Measurements from ENCODE around the gene AP3B1. TPM values are rescaled to one million over a fixed set of nuclear protein-coding genes. Genes with fewer than 3 reads are reported as not detected.

The AP3B1 gene
- total and polyA plus RNA-seq, 3 experiments from 2014 or later = 27.1 to 41.1 (median 40.3) TPM

DNA sequence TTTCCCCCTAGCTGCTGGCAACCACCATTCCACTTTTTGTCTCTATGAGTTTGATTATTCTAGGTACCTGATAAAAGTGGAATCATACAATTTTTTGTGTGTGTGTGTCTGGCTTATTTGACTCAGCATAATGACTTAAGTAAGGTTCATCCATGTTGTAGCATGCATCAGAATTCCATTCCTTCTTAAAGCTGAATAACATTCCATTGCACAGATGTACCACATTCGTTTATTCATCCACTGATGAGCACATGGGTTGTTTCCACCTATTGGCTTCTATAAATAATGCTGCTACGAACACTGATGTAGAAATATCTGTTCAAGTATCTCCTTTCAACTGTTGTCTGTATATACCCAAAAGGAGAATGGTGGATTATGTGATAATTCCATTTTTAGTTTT lies 33.7 kb downstream of the AP3B1 start:
- Mint-ChIP-seq H3K27me3 (no peaks in the 10 kb centered on the region), H3K9me3 (no peaks in the 10 kb centered on the region), H3K4me1 (peaks cover 28 to 43% (median 34%) of the 10 kb centered on the region in 3 donors), H3K36me3 (peaks cover 19 to 62% (median 19%) of the 10 kb centered on the region in 3 donors), H3K4me3 (no peak overlapping the region), H3K27ac (no peak overlapping the region)
- Histone ChIP-seq H3K4me3 (ENCODE audit: low read length) (no peak overlapping the region), H3K27ac (ENCODE audit: low read depth, low read length) (no peak overlapping the region), H3K27me3 (ENCODE audit: insufficient read depth, low read length, poor library complexity, severe bottlenecking) (no peaks in the 10 kb centered on the region), H3K36me3 (ENCODE audit: insufficient read depth, low read length) (peaks cover 4% of the 10 kb centered on the region), H3K9me3 (ENCODE audit: low read length) (no peaks in the 10 kb centered on the region), H3K4me1 (ENCODE audit: insufficient read depth, low read length) (no peaks in the 10 kb centered on the region)
- CTCF ChIA-PET = no interaction called here
- POLR2A ChIA-PET = no interaction called here
- DNase-seq = no peak

DNA sequence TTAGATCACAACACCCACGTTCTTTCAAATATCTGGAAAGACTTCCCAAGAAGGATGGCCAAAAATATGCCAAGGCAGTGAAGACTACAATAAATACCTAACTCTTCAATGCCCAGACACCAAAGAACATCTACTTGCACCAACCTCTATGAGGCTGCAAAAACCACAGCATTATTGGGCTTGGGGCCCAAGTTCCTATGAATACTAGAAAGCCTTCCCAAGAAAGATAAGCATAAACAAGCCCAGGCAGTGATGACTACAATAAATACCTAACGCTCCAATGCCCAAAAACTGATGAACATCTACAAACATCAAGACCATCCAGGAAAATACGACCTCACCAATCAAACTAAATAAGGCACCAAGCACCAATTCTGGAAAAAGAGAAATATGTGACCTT lies 41.3 kb downstream of the AP3B1 start:
- Histone ChIP-seq H3K4me1 (ENCODE audit: insufficient read depth, low read length) (no peaks in the 10 kb centered on the region), H3K36me3 (ENCODE audit: insufficient read depth, low read length) (no peaks in the 10 kb centered on the region), H3K27me3 (ENCODE audit: insufficient read depth, low read length, poor library complexity, severe bottlenecking) (no peaks in the 10 kb centered on the region), H3K9me3 (ENCODE audit: low read length) (no peaks in the 10 kb centered on the region), H3K27ac (ENCODE audit: low read depth, low read length) (no peak overlapping the region), H3K4me3 (ENCODE audit: low read length) (no peak overlapping the region)
- ChIA-PET CTCF (no interaction called here), POLR2A (no interaction called here)
- H3K27me3 Mint-ChIP-seq = no peaks in the 10 kb centered on the region
- H3K4me1 Mint-ChIP-seq = peaks cover 46 to 73% (median 53%) of the 10 kb centered on the region in 3 donors
- DNase-seq = no peak
- H3K27ac Mint-ChIP-seq = no peak overlapping the region
- H3K4me3 Mint-ChIP-seq = no peak overlapping the region
- H3K9me3 Mint-ChIP-seq = peaks cover 0 to 12% (median 0%) of the 10 kb centered on the region in 5 donors
- H3K36me3 Mint-ChIP-seq = peaks cover 20 to 52% (median 39%) of the 10 kb centered on the region in 3 donors

DNA sequence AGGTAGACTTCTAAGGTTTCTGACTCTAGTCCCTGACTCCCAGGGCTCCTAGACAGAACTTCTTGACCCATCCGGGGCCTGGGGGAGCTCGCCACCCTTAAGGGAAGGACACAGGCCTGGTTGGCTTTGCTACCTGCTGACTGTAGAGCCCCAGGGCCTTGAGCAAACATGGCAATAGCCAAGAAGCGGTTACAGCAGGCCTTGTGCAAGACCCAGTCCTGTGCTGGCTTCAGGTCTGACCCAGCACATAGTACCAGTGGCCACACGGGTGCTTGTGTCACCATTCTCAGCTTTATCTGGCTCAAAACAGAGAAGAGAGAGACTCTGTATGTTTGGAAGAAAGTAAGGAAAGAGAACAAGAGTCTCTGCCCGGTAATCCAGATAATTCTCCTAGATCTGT lies 41.8 kb downstream of the AP3B1 start:
- no peaks in the 10 kb centered on the region for H3K36me3 ChIP-seq (ENCODE audit: insufficient read depth, low read length)
- peaks cover 42 to 68% (median 48%) of the 10 kb centered on the region in 3 donors for H3K4me1 Mint-ChIP-seq
- H3K9me3 Mint-ChIP-seq = peaks cover 0 to 12% (median 0%) of the 10 kb centered on the region in 5 donors
- H3K4me1 ChIP-seq (ENCODE audit: insufficient read depth, low read length) = no peaks in the 10 kb centered on the region
- peak overlapping the region in 1 of 8 donors; percentile 74 for H3K27ac Mint-ChIP-seq
- H3K4me3 ChIP-seq (ENCODE audit: low read length) = no peak overlapping the region
- DNase-seq = no peak
- no peaks in the 10 kb centered on the region for H3K9me3 ChIP-seq (ENCODE audit: low read length)
- ChIA-PET POLR2A (no interaction called here), CTCF (no interaction called here)
- H3K36me3 Mint-ChIP-seq = peaks cover 17 to 51% (median 35%) of the 10 kb centered on the region in 3 donors
- no peak overlapping the region for H3K27ac ChIP-seq (ENCODE audit: low read depth, low read length)
- no peak overlapping the region for H3K4me3 Mint-ChIP-seq
- H3K27me3 ChIP-seq (ENCODE audit: insufficient read depth, low read length, poor library complexity, severe bottlenecking) = no peaks in the 10 kb centered on the region
- H3K27me3 Mint-ChIP-seq = no peaks in the 10 kb centered on the region

DNA sequence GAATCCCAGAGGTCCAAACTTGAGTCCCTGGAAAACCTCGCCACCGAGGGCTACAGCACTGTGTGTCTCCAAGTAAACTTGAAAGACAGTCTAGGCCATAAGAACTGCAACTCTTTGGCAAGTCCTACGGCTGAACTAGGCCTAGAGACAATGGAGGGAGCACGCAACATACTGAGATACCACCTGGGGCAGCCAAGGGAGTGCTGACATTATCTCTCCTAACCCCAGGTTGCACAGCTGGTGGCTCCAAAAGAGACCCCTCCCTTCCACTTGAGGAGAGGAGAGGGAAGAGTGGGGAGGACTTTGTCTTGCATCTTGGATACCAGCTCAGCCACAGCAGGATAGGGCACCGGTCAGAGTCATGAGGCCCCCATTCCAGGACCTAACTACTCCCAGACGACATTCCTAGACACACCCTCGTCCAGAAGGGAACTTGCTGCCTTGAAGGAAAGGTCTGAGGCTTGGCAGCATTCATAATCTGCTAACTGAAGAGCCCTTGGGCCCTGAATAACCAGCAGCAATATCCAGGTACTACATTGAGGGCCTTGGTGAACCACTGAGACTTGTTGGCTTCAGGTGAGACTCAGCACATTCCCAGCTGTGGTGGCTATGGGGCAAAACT lies 42.7 kb downstream of the AP3B1 start:
- no peak overlapping the region for H3K27ac ChIP-seq (ENCODE audit: low read depth, low read length)
- ChIA-PET POLR2A (no interaction called here), CTCF (no interaction called here)
- H3K4me3 ChIP-seq (ENCODE audit: low read length) = no peak overlapping the region
- H3K9me3 ChIP-seq (ENCODE audit: low read length) = no peaks in the 10 kb centered on the region
- H3K4me1 ChIP-seq (ENCODE audit: insufficient read depth, low read length) = no peaks in the 10 kb centered on the region
- no peak for DNase-seq
- no peak overlapping the region for H3K27ac Mint-ChIP-seq
- peaks cover 0 to 12% (median 0%) of the 10 kb centered on the region in 5 donors for H3K9me3 Mint-ChIP-seq
- no peaks in the 10 kb centered on the region for H3K27me3 ChIP-seq (ENCODE audit: insufficient read depth, low read length, poor library complexity, severe bottlenecking)
- H3K36me3 ChIP-seq (ENCODE audit: insufficient read depth, low read length) = no peaks in the 10 kb centered on the region
- no peaks in the 10 kb centered on the region for H3K27me3 Mint-ChIP-seq
- no peak overlapping the region for H3K4me3 Mint-ChIP-seq
- peaks cover 17 to 47% (median 34%) of the 10 kb centered on the region in 3 donors for H3K36me3 Mint-ChIP-seq
- peaks cover 33 to 59% (median 40%) of the 10 kb centered on the region in 3 donors for H3K4me1 Mint-ChIP-seq

GRCh38 chr5:78245136-78245535 lies 49.4 kb downstream of the AP3B1 start:
- Histone ChIP-seq H3K4me1 (ENCODE audit: insufficient read depth, low read length) (no peaks in the 10 kb centered on the region), H3K27ac (ENCODE audit: low read depth, low read length) (no peak overlapping the region), H3K36me3 (ENCODE audit: insufficient read depth, low read length) (no peaks in the 10 kb centered on the region), H3K4me3 (ENCODE audit: low read length) (no peak overlapping the region), H3K9me3 (ENCODE audit: low read length) (no peaks in the 10 kb centered on the region), H3K27me3 (ENCODE audit: insufficient read depth, low read length, poor library complexity, severe bottlenecking) (no peaks in the 10 kb centered on the region)
- Mint-ChIP-seq H3K27ac (no peak overlapping the region), H3K36me3 (peaks cover 5 to 18% (median 11%) of the 10 kb centered on the region in 3 donors), H3K4me1 (peaks cover 25 to 33% (median 26%) of the 10 kb centered on the region in 3 donors), H3K27me3 (no peaks in the 10 kb centered on the region), H3K4me3 (no peak overlapping the region), H3K9me3 (no peaks in the 10 kb centered on the region)
- CTCF ChIA-PET = no interaction called here
- POLR2A ChIA-PET = no interaction called here
- no peak for DNase-seq

GRCh38 chr5:78243639-78244038 lies 50.9 kb downstream of the AP3B1 start:
- H3K9me3 ChIP-seq (ENCODE audit: low read length) = no peaks in the 10 kb centered on the region
- ChIA-PET CTCF (no interaction called here), POLR2A (no interaction called here)
- H3K36me3 ChIP-seq (ENCODE audit: insufficient read depth, low read length) = no peaks in the 10 kb centered on the region
- no peaks in the 10 kb centered on the region for H3K27me3 ChIP-seq (ENCODE audit: insufficient read depth, low read length, poor library complexity, severe bottlenecking)
- no peaks in the 10 kb centered on the region for H3K4me1 ChIP-seq (ENCODE audit: insufficient read depth, low read length)
- Mint-ChIP-seq H3K4me1 (peaks cover 18 to 29% (median 27%) of the 10 kb centered on the region in 3 donors), H3K36me3 (peaks cover 4 to 16% (median 13%) of the 10 kb centered on the region in 3 donors), H3K27me3 (no peaks in the 10 kb centered on the region), H3K27ac (peak overlapping the region in 1 of 8 donors; percentile 83), H3K9me3 (no peaks in the 10 kb centered on the region), H3K4me3 (no peak overlapping the region)
- no peak for DNase-seq
- no peak overlapping the region for H3K27ac ChIP-seq (ENCODE audit: low read depth, low read length)
- H3K4me3 ChIP-seq (ENCODE audit: low read length) = no peak overlapping the region

- POLR2A ChIA-PET = no interaction called here
- no peak overlapping the region for H3K27ac ChIP-seq (ENCODE audit: low read depth, low read length)
- no peak overlapping the region for H3K4me3 ChIP-seq (ENCODE audit: low read length)
- no peaks in the 10 kb centered on the region for H3K4me1 ChIP-seq (ENCODE audit: insufficient read depth, low read length)
- peak overlapping the region in 1 of 8 donors; percentile 83 for H3K27ac Mint-ChIP-seq
- peaks cover 4 to 16% (median 12%) of the 10 kb centered on the region in 3 donors for H3K36me3 Mint-ChIP-seq
- H3K9me3 ChIP-seq (ENCODE audit: low read length) = no peaks in the 10 kb centered on the region
- H3K4me3 Mint-ChIP-seq = no peak overlapping the region
- H3K27me3 ChIP-seq (ENCODE audit: insufficient read depth, low read length, poor library complexity, severe bottlenecking) = no peaks in the 10 kb centered on the region
- no peaks in the 10 kb centered on the region for H3K9me3 Mint-ChIP-seq
- H3K36me3 ChIP-seq (ENCODE audit: insufficient read depth, low read length) = no peaks in the 10 kb centered on the region
- H3K4me1 Mint-ChIP-seq = peaks cover 16 to 29% (median 29%) of the 10 kb centered on the region in 3 donors
- DNase-seq = no peak
- CTCF ChIA-PET = no interaction called here
- H3K27me3 Mint-ChIP-seq = no peaks in the 10 kb centered on the region
Measured at GRCh38 chr5:78243091-78243490, 51.4 kb downstream of the AP3B1 start.

DNA sequence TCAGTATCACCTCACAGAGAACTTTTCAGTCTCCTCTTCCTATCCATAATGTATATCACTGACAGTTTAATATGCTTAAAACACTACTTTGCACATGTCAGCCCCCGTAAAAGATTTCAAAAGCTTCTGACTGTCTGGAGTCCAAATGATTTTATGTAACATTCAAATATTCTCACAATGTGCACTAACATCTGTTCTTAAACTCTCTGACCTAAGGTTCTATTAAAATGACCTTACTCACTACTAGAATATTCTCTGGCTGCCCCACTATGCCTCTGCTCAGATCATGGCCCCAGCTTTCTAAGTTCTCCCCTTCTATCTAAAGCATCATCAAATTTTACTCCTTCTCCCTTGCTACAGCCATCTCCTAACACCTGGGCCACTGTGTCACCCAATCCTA lies 52.5 kb downstream of the AP3B1 start:
- H3K27me3 ChIP-seq (ENCODE audit: insufficient read depth, low read length, poor library complexity, severe bottlenecking) = no peaks in the 10 kb centered on the region
- H3K4me3 Mint-ChIP-seq = no peak overlapping the region
- peaks cover 16 to 31% (median 29%) of the 10 kb centered on the region in 3 donors for H3K4me1 Mint-ChIP-seq
- ChIA-PET POLR2A (no interaction called here), CTCF (no interaction called here)
- H3K9me3 ChIP-seq (ENCODE audit: low read length) = no peaks in the 10 kb centered on the region
- H3K9me3 Mint-ChIP-seq = no peaks in the 10 kb centered on the region
- H3K36me3 Mint-ChIP-seq = peaks cover 4 to 16% (median 14%) of the 10 kb centered on the region in 3 donors
- peak overlapping the region in 2 of 8 donors; percentile 27 to 30 for H3K27ac Mint-ChIP-seq
- DNase-seq = no peak
- H3K27me3 Mint-ChIP-seq = no peaks in the 10 kb centered on the region
- no peak overlapping the region for H3K27ac ChIP-seq (ENCODE audit: low read depth, low read length)
- no peak overlapping the region for H3K4me3 ChIP-seq (ENCODE audit: low read length)
- H3K4me1 ChIP-seq (ENCODE audit: insufficient read depth, low read length) = no peaks in the 10 kb centered on the region
- no peaks in the 10 kb centered on the region for H3K36me3 ChIP-seq (ENCODE audit: insufficient read depth, low read length)

Measured in CD8-positive, alpha-beta memory T cell (primary cell).